ENCODE results near the gene S100A4. TPM values are rescaled to one million over a fixed set of nuclear protein-coding genes. Genes with fewer than 3 reads are reported as not detected.

Gene S100A4
- total and polyA plus RNA-seq, 3 donors from 2014 or later = 15.8 to 146 (median 23.8) TPM

- no peak for TF ChIP-seq POLR2A (IDR thresholded peaks at IDR 0.05)
- Histone ChIP-seq H3K27ac (no peak overlapping the region), H3K4me1 (peaks cover 25% of the 10 kb centered on the region), H3K9me3 (no peaks in the 10 kb centered on the region), H3K36me3 (ENCODE audit: low read depth, missing control alignments) (no peaks in the 10 kb centered on the region), H3K4me3 (no peak overlapping the region), H3K27me3 (no peaks in the 10 kb centered on the region)
- intact Hi-C loops (cut with DNase I; ENCODE audit: low total_unique reads) = no loop called here
- WGBS, 2 donors = 90 to 91% methylated on average over 17 to 19 of the region's 19 CpGs
- no peak for DNase-seq
Measured at GRCh38 chr1:153547560-153548551, 2.2 kb upstream of the S100A4 start.

DNA sequence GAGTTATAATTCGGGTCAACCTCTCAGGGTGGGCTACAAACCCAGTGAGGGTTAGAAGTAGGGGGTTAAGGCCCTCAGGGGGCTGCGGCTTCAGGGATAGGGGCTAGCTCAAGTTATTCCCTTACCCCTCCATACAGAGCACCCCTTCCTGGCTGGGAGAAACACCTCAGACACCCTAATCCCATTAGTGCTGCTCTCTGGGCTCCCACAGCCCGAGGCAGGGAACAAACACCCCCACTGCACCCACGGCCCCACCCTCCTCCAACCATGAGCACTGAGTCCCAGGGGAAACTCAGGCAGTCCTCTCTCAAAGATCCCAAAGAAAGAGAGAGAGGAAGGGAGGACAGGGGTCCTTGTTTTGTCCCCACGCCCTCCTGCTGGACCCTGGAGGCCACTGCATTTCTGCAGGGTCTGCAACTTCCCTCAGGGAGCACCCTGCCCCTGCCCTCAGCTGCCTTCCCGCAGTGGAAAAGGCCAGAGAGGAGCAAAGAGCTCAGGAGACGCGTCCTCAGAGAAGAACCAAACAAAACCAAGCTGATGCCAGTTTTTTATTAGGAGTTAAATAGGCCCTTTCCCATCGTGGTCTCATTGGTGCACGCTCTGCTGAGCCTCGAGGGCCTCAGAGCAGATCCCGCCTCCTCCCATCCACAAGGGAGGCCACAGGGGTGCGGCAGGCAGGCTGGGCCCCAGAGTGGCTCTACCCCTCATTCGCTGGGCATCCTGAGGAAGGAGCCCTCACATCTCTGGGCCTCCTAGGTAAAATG, 1.4 kb upstream of the S100A4 start:
- Histone ChIP-seq H3K27me3 (no peaks in the 10 kb centered on the region), H3K36me3 (ENCODE audit: low read depth, missing control alignments) (no peaks in the 10 kb centered on the region), H3K4me1 (peaks cover 25% of the 10 kb centered on the region), H3K9me3 (no peaks in the 10 kb centered on the region), H3K27ac (no peak overlapping the region), H3K4me3 (no peak overlapping the region)
- no peak for DNase-seq
- WGBS, 2 donors = 77 to 86% methylated on average over 11 to 14 of the region's 14 CpGs
- intact Hi-C loops (cut with DNase I; ENCODE audit: low total_unique reads) = no loop called here
- TF ChIP-seq, protein P1, sequence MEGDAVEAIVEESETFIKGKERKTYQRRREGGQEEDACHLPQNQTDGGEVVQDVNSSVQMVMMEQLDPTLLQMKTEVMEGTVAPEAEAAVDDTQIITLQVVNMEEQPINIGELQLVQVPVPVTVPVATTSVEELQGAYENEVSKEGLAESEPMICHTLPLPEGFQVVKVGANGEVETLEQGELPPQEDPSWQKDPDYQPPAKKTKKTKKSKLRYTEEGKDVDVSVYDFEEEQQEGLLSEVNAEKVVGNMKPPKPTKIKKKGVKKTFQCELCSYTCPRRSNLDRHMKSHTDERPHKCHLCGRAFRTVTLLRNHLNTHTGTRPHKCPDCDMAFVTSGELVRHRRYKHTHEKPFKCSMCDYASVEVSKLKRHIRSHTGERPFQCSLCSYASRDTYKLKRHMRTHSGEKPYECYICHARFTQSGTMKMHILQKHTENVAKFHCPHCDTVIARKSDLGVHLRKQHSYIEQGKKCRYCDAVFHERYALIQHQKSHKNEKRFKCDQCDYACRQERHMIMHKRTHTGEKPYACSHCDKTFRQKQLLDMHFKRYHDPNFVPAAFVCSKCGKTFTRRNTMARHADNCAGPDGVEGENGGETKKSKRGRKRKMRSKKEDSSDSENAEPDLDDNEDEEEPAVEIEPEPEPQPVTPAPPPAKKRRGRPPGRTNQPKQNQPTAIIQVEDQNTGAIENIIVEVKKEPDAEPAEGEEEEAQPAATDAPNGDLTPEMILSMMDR (IDR thresholded peaks at IDR 0.05) = no peak
- TF ChIP-seq POLR2A (IDR thresholded peaks at IDR 0.05) = no peak

- TF ChIP-seq, protein P1 (IDR thresholded peaks at IDR 0.05) = no peak
- no peak for TF ChIP-seq POLR2A (IDR thresholded peaks at IDR 0.05)
- Histone ChIP-seq H3K27ac (peak overlapping the region in 1 of 2 donors; percentile 72), H3K27me3 (no peaks in the 10 kb centered on the region), H3K36me3 (ENCODE audit: low read depth, missing control alignments) (no peaks in the 10 kb centered on the region), H3K4me1 (peaks cover 25% of the 10 kb centered on the region), H3K9me3 (no peaks in the 10 kb centered on the region), H3K4me3 (no peak overlapping the region)
- DNase-seq = no peak
- intact Hi-C loops (cut with DNase I; ENCODE audit: low total_unique reads) = no loop called here
- WGBS, 2 donors = 90 to 92% methylated on average over 8 of the region's 8 CpGs
Measured at GRCh38 chr1:153546371-153546770, 765 bp upstream of the S100A4 start.

DNA sequence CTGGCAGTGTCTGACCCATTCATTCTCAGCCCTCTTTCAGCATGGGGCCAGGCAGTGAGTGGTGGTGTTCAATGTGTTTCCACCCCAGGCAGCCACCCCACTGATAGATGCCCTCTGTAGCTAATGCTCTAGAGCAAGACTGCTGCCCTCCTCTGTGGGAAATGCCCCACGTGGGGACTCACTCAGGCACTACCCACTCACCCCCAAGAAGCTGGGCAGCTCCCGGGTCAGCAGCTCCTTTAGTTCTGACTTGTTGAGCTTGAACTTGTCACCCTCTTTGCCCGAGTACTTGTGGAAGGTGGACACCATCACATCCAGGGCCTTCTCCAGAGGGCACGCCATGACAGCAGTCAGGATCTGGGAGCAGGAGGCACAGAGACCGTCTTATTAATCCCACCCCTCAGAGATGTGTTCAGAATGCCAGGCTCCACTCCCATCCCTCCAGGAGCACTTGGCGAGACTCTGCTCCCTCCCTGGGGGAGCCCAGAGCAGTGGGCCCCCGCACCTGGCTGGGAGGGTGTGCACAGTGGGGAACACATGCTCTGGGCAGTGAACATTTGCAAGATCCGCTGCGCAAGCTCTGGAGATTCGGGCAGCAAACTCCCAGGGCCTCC, 1.0 kb downstream of the S100A4 start:
- no peaks in the 10 kb centered on the region for H3K9me3 ChIP-seq
- no peak for DNase-seq
- WGBS, 2 donors = 60 to 75% methylated on average over 6 to 10 of the region's 10 CpGs
- H3K4me1 ChIP-seq = peaks cover 21% of the 10 kb centered on the region
- TF ChIP-seq POLR2A (IDR thresholded peaks at IDR 0.05) = no peak
- TF ChIP-seq, protein P1 (IDR thresholded peaks at IDR 0.05) = no peak
- peak overlapping the region in 1 of 2 donors; percentile 80 for H3K27ac ChIP-seq
- H3K36me3 ChIP-seq (ENCODE audit: low read depth, missing control alignments) = no peaks in the 10 kb centered on the region
- intact Hi-C loops (cut with DNase I; ENCODE audit: low total_unique reads) = no loop called here
- H3K4me3 ChIP-seq = no peak overlapping the region
- no peaks in the 10 kb centered on the region for H3K27me3 ChIP-seq

DNA sequence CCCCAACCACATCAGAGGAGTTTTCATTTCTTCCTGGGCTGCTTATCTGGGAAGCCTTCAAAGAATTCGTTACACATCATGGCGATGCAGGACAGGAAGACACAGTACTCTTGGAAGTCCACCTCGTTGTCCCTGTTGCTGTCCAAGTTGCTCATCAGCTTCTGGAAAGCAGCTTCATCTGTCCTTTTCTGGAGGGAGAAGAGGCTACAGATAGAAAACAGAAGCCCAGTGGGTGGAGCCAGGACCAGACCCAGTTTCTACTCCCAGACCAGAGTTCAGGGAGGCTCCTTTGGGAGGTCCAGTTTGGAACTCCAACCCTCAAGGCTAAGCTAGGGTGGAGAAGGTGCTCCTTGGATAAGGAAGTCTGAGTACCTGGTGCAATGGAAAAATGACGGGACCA, 1.9 kb downstream of the S100A4 start:
- no peaks in the 10 kb centered on the region for H3K27me3 ChIP-seq
- no peaks in the 10 kb centered on the region for H3K36me3 ChIP-seq (ENCODE audit: low read depth, missing control alignments)
- H3K4me3 ChIP-seq = no peak overlapping the region
- DNase-seq = no peak
- intact Hi-C loops (cut with DNase I; ENCODE audit: low total_unique reads) = no loop called here
- TF ChIP-seq, protein P1 (IDR thresholded peaks at IDR 0.05) = no peak
- no peak for TF ChIP-seq POLR2A (IDR thresholded peaks at IDR 0.05)
- no peaks in the 10 kb centered on the region for H3K9me3 ChIP-seq
- H3K27ac ChIP-seq = no peak overlapping the region
- WGBS, 2 donors = 63 to 64% methylated on average over 4 of the region's 4 CpGs
- H3K4me1 ChIP-seq = peaks cover 13% of the 10 kb centered on the region

Data from testis (tissue), 3 donors.